Nephron progenitor cell (in vitro differentiated cells): ENCODE results near the gene PDS5B.

ENCODE experiments used
- DNase-seq: peaks from one replicate; pipeline ENCODE4 v3.0.0; 2021
- H3K27ac Mint-ChIP-seq: 2 replicates; pipeline ENCODE4 v1.8.0; 2021; ENCODE audit warnings: mild to moderate bottlenecking, moderate library complexity, mixed read lengths
- H3K27me3 Mint-ChIP-seq: 2 replicates; pipeline ENCODE4 v1.8.0; 2021; ENCODE audit warnings: mild to moderate bottlenecking, low read depth, mixed read lengths; ENCODE audit not compliant: poor library complexity
- H3K36me3 Mint-ChIP-seq: 2 replicates; pipeline ENCODE4 v1.8.0; 2021; ENCODE audit warnings: low read depth, mixed read lengths
- H3K4me1 Mint-ChIP-seq: 2 replicates; pipeline ENCODE4 v1.8.0; 2021; ENCODE audit warnings: mixed read lengths
- H3K4me3 Mint-ChIP-seq: 2 replicates; pipeline ENCODE4 v1.8.0; 2021; ENCODE audit warnings: mild to moderate bottlenecking, moderate library complexity, mixed read lengths
- H3K9me3 Mint-ChIP-seq: 2 replicates; pipeline ENCODE4 v1.8.0; 2021; ENCODE audit warnings: mild to moderate bottlenecking, moderate library complexity, mixed read lengths
- TF ChIP-seq, protein P1 (sequence below): fragments of 200-600 bp; sonication (generic); IDR thresholded peaks from 2 replicates; pipeline ENCODE4 v1.5.0; 2021; ENCODE audit warnings: antibody characterized with exemption

Gene PDS5B

GRCh38 chr13:32610977-32611376 lies 24.7 kb downstream of the PDS5B start:
- Mint-ChIP-seq H3K27me3 (peaks cover 2% of the 10 kb centered on the region), H3K9me3 (peaks cover 97% of the 10 kb centered on the region), H3K36me3 (peaks cover 96% of the 10 kb centered on the region), H3K4me3 (no peak overlapping the region), H3K4me1 (no peaks in the 10 kb centered on the region), H3K27ac (no peak overlapping the region)
- TF ChIP-seq, protein P1, sequence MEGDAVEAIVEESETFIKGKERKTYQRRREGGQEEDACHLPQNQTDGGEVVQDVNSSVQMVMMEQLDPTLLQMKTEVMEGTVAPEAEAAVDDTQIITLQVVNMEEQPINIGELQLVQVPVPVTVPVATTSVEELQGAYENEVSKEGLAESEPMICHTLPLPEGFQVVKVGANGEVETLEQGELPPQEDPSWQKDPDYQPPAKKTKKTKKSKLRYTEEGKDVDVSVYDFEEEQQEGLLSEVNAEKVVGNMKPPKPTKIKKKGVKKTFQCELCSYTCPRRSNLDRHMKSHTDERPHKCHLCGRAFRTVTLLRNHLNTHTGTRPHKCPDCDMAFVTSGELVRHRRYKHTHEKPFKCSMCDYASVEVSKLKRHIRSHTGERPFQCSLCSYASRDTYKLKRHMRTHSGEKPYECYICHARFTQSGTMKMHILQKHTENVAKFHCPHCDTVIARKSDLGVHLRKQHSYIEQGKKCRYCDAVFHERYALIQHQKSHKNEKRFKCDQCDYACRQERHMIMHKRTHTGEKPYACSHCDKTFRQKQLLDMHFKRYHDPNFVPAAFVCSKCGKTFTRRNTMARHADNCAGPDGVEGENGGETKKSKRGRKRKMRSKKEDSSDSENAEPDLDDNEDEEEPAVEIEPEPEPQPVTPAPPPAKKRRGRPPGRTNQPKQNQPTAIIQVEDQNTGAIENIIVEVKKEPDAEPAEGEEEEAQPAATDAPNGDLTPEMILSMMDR, result no peak
- DNase-seq, result no peak

DNA sequence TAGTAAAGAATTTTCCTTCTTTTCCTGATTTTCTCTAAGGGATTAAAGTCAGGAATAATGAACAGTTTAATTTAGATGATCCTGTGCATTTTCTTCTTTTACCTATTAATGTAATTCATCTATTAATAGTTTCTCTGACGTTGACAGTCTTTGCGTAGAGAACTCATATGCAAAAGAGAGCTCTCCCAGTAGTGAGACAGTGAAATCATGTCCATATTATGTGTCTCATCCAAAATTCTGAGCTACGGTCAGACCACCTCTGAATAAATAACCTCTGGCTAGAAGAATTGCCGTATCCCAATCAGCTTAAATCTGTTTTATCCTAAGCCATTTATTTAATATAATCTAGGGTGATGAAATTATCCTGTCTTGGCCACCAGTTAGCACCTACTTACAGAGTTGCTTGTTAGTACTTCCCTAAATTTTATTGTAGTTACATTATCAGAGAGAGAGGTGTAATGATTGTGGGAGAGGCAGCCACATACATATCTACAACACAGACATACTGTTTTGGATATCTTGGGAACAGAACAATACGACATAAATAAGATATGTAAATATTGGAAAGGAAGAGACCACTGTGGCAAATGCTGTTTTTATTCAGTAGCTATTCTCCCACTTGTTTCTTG lies 30.7 kb downstream of the PDS5B start:
- H3K4me3 Mint-ChIP-seq, result no peak overlapping the region
- peaks cover 93% of the 10 kb centered on the region for H3K9me3 Mint-ChIP-seq
- TF ChIP-seq, protein P1, result no peak
- peaks cover 87% of the 10 kb centered on the region for H3K36me3 Mint-ChIP-seq
- no peak overlapping the region for H3K27ac Mint-ChIP-seq
- no peak for DNase-seq
- no peaks in the 10 kb centered on the region for H3K27me3 Mint-ChIP-seq
- no peaks in the 10 kb centered on the region for H3K4me1 Mint-ChIP-seq

GRCh38 chr13:32622827-32623226 lies 36.6 kb downstream of the PDS5B start:
- no peak for DNase-seq
- H3K4me3 Mint-ChIP-seq, result no peak overlapping the region
- no peak overlapping the region for H3K27ac Mint-ChIP-seq
- H3K36me3 Mint-ChIP-seq, result peaks cover 78% of the 10 kb centered on the region
- no peaks in the 10 kb centered on the region for H3K4me1 Mint-ChIP-seq
- no peaks in the 10 kb centered on the region for H3K27me3 Mint-ChIP-seq
- TF ChIP-seq, protein P1, result no peak
- peaks cover 79% of the 10 kb centered on the region for H3K9me3 Mint-ChIP-seq

DNA sequence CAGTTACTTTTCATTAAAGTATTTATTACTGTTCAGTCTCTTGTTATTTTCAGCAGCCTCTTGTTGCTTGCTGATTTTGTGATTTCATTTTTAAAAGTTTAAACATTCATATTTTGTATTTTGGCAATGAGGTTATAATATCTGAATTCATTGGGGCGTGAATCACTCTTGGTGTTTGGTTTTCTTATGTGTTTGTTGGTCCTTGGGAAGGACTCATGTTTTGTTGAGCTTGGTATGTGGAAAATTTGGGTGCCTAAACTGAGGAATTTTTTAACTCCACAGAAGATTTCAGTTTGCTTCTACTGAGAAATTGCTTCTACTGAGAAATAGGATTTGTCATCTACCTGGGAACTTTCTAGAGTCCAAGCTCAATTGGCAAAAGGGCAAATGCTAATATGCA lies 38.2 kb downstream of the PDS5B start:
- Mint-ChIP-seq H3K36me3 (peaks cover 78% of the 10 kb centered on the region), H3K4me3 (no peak overlapping the region), H3K27me3 (no peaks in the 10 kb centered on the region), H3K4me1 (no peaks in the 10 kb centered on the region), H3K27ac (no peak overlapping the region), H3K9me3 (peaks cover 68% of the 10 kb centered on the region)
- TF ChIP-seq, protein P1, result no peak
- DNase-seq, result no peak

GRCh38 chr13:32627793-32628192 lies 41.5 kb downstream of the PDS5B start:
- no peak overlapping the region for H3K27ac Mint-ChIP-seq
- TF ChIP-seq, protein P1, result no peak
- peaks cover 35% of the 10 kb centered on the region for H3K9me3 Mint-ChIP-seq
- H3K27me3 Mint-ChIP-seq, result no peaks in the 10 kb centered on the region
- H3K4me1 Mint-ChIP-seq, result no peaks in the 10 kb centered on the region
- no peak overlapping the region for H3K4me3 Mint-ChIP-seq
- peaks cover 67% of the 10 kb centered on the region for H3K36me3 Mint-ChIP-seq
- no peak for DNase-seq

DNA sequence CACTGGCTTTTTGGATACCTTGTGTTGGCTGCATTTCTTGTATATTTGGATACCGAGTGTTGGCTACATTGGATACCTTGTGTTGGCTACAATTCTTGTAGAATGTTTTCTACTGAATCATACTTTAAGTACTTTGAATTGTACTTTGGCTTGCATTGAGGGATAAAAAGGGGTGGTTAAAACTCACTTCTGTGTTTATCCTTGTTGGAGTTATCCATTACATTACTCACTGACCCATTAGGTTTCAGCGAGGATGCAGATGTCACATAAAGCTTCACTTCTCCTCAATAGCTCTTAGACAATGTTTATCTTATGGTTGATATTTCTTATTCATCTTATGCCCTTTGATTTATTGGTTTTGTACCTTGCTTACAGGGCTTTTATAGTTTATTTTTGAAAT lies 43.1 kb downstream of the PDS5B start:
- no peaks in the 10 kb centered on the region for H3K4me1 Mint-ChIP-seq
- peaks cover 51% of the 10 kb centered on the region for H3K36me3 Mint-ChIP-seq
- H3K27ac Mint-ChIP-seq, result no peak overlapping the region
- TF ChIP-seq, protein P1, result no peak
- peaks cover 20% of the 10 kb centered on the region for H3K9me3 Mint-ChIP-seq
- H3K27me3 Mint-ChIP-seq, result no peaks in the 10 kb centered on the region
- no peak for DNase-seq
- H3K4me3 Mint-ChIP-seq, result no peak overlapping the region
